WTC11 (cell line): ENCODE results near the gene MCM6. TPM values are rescaled to one million over a fixed set of nuclear protein-coding genes. Genes with fewer than 3 reads are reported as not detected.

Experiments used
- AFF4 ChIP-seq: sonication (generic); formaldehyde crosslinking; IDR thresholded peaks from 2 replicates; pipeline ENCODE4 v1.8.1; 2023; ENCODE audit warnings: mild to moderate bottlenecking, missing genetic modification reagents, borderline replicate concordance
- ARID4B ChIP-seq: sonication (generic); formaldehyde crosslinking; IDR thresholded peaks from 2 replicates; pipeline ENCODE4 v1.8.0; 2023; ENCODE audit warnings: missing genetic modification reagents, mild to moderate bottlenecking, borderline replicate concordance
- ATF2 ChIP-seq: sonication (generic); formaldehyde crosslinking; IDR thresholded peaks from 2 replicates; pipeline ENCODE4 v1.8.1; 2022; ENCODE audit warnings: low read depth, missing genetic modification reagents, borderline replicate concordance
- CREB1 ChIP-seq: sonication (generic); formaldehyde crosslinking; IDR thresholded peaks from 2 replicates; pipeline ENCODE4 v1.8.0; 2023; ENCODE audit warnings: mild to moderate bottlenecking, missing genetic modification reagents
- EMX1 ChIP-seq: fragments of 250-450 bp; sonication (Bioruptor Pico); IDR thresholded peaks from 2 replicates; pipeline ENCODE4 v1.8.0; 2021; ENCODE audit warnings: mild to moderate bottlenecking
- ERG ChIP-seq: fragments of 250-450 bp; sonication (Bioruptor Pico); IDR thresholded peaks from 2 replicates; pipeline ENCODE4 v1.8.0; 2021; ENCODE audit warnings: mild to moderate bottlenecking
- FOXJ3 ChIP-seq: sonication (generic); formaldehyde crosslinking; IDR thresholded peaks from 2 replicates; pipeline ENCODE4 v1.9.0; 2021; ENCODE audit warnings: missing genetic modification reagents, mild to moderate bottlenecking, borderline replicate concordance
- HMGA2 ChIP-seq: fragments of 250-450 bp; sonication (Bioruptor Pico); IDR thresholded peaks from 2 replicates; pipeline ENCODE4 v1.4.0; 2021; ENCODE audit warnings: mild to moderate bottlenecking, moderate library complexity
- HMGXB4 ChIP-seq: sonication (generic); formaldehyde crosslinking; IDR thresholded peaks from 2 replicates; pipeline ENCODE4 v1.8.1; 2023; ENCODE audit warnings: mild to moderate bottlenecking, moderate library complexity, missing genetic modification reagents
- KAT7 ChIP-seq: sonication (generic); formaldehyde crosslinking; IDR thresholded peaks from 2 replicates; pipeline ENCODE4 v1.8.1; 2023; ENCODE audit warnings: missing genetic modification reagents, mild to moderate bottlenecking, borderline replicate concordance
- MLX ChIP-seq: sonication (generic); formaldehyde crosslinking; IDR thresholded peaks from 2 replicates; pipeline ENCODE4 v1.8.1; 2023; ENCODE audit warnings: mild to moderate bottlenecking, missing genetic modification reagents, moderate library complexity
- MXD4 ChIP-seq: fragments of 250-450 bp; sonication (Bioruptor Pico); IDR thresholded peaks from 2 replicates; pipeline ENCODE4 v1.8.0; 2021; ENCODE audit warnings: mild to moderate bottlenecking, moderate library complexity, borderline replicate concordance
- NFYB ChIP-seq: sonication (generic); formaldehyde crosslinking; conservative IDR thresholded peaks from 2 replicates; pipeline ENCODE4 v1.8.0; 2022; ENCODE audit warnings: low read depth, missing genetic modification reagents
- NR2C2 ChIP-seq: sonication (generic); formaldehyde crosslinking; IDR thresholded peaks from 2 replicates; pipeline ENCODE4 v1.8.0; 2022; ENCODE audit warnings: mild to moderate bottlenecking, missing genetic modification reagents
- SP1 ChIP-seq: sonication (generic); formaldehyde crosslinking; conservative IDR thresholded peaks from 2 replicates; pipeline ENCODE4 v1.8.1; 2022; ENCODE audit warnings: missing genetic modification reagents
- TCF7 ChIP-seq: sonication (generic); formaldehyde crosslinking; IDR thresholded peaks from 2 replicates; pipeline ENCODE4 v1.8.0; 2022; ENCODE audit warnings: mild to moderate bottlenecking, low read depth, missing genetic modification reagents, moderate library complexity
- USF2 ChIP-seq: sonication (generic); formaldehyde crosslinking; IDR thresholded peaks from 2 replicates; pipeline ENCODE4 v1.8.1; 2023; ENCODE audit warnings: mild to moderate bottlenecking, missing genetic modification reagents, moderate library complexity
- ZNF263 ChIP-seq: sonication (generic); formaldehyde crosslinking; IDR thresholded peaks from 2 replicates; pipeline ENCODE4 v1.8.1; 2022; ENCODE audit warnings: low read depth, mild to moderate bottlenecking, moderate library complexity, missing genetic modification reagents
- ZNF281 ChIP-seq: sonication (generic); formaldehyde crosslinking; IDR thresholded peaks from 2 replicates; pipeline ENCODE4 v1.8.0; 2023; ENCODE audit warnings: mild to moderate bottlenecking, missing genetic modification reagents
- total RNA-seq: library from RNA; stranded (reverse); gene quantifications from 3 replicates; pipeline ENCODE4 v1.2.3, GENCODE V29; 2021

Gene MCM6
- total RNA-seq, 1 experiment from 2014 or later: 107 TPM

- TF ChIP-seq NR2C2 (CRISPR knock-in tag) (peak; percentile 60), FOXJ3 (CRISPR knock-in tag) (no peak), ZNF263 (CRISPR knock-in tag) (peak; percentile 60; the same call in 1 of the 2 replicates), CREB1 (CRISPR knock-in tag) (peak; percentile 95), ZNF281 (CRISPR knock-in tag) (peak; percentile 93; the same call in 1 of the 2 replicates), SP1 (peak; percentile 97), USF2 (CRISPR knock-in tag) (0 out of 2 replicates have a peak, but pooled peaks have one; percentile 44), ERG (CRISPR knock-in tag) (no peak), HMGXB4 (CRISPR knock-in tag) (peak; percentile 85), MXD4 (no peak), MLX (CRISPR knock-in tag) (peak; percentile 94; the same call in 1 of the 2 replicates), HMGA2 (CRISPR knock-in tag) (no peak), ARID4B (peak; percentile 98), AFF4 (CRISPR knock-in tag) (peak; percentile 93), NFYB (CRISPR knock-in tag) (peak; percentile 81), EMX1 (CRISPR knock-in tag) (no peak), TCF7 (no peak; the same call in 1 of the 2 replicates), KAT7 (CRISPR knock-in tag) (0 out of 2 replicates have a peak, but pooled peaks have one; percentile 68), ATF2 (CRISPR knock-in tag) (peak; percentile 76; the same call in 1 of the 2 replicates)
Measured at GRCh38 chr2:135876066-135876711, at the start of gene MCM6 (continued).
